PC-3 (cell line): ENCODE measurements around the gene CCS.
"Not testable (repeated sequence)": the region's sequence is repeated elsewhere in the genome, so short reads cannot be mapped to it uniquely, and the experiment has no call there.

Source experiments
- EZH2 ChIP-seq: fragments of 300-600 bp; sonication (generic); IDR thresholded peaks from one replicate; pipeline ENCODE4 v1.6.1; 2017; ENCODE audit warnings: antibody characterized with exemption, mild to moderate bottlenecking, low read length; ENCODE audit not compliant: unreplicated experiment
- TF ChIP-seq, protein P1 (sequence below): fragments of 300-600 bp; sonication (generic); conservative IDR thresholded peaks from 2 replicates; pipeline ENCODE4 v1.5.1; 2017; ENCODE audit warnings: antibody characterized with exemption, low read depth, mild to moderate bottlenecking, low read length

DNA sequence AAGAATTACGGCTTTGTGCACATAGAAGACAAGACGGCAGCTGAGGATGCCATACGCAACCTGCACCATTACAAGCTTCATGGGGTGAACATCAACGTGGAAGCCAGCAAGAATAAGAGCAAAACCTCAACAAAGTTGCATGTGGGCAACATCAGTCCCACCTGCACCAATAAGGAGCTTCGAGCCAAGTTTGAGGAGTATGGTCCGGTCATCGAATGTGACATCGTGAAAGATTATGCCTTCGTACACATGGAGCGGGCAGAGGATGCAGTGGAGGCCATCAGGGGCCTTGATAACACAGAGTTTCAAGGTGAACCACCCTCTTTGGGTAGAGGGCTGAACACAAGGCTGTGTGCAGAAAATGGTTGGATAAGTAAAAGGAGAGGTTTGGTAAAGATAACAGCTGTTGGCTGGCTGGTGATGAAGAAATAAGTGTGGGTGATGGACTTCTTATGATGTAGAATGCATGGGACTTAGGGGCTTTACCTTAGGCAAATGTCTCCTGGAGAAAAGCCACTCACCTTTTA lies 46.9 kb downstream of the CCS start:
- TF ChIP-seq, protein P1, sequence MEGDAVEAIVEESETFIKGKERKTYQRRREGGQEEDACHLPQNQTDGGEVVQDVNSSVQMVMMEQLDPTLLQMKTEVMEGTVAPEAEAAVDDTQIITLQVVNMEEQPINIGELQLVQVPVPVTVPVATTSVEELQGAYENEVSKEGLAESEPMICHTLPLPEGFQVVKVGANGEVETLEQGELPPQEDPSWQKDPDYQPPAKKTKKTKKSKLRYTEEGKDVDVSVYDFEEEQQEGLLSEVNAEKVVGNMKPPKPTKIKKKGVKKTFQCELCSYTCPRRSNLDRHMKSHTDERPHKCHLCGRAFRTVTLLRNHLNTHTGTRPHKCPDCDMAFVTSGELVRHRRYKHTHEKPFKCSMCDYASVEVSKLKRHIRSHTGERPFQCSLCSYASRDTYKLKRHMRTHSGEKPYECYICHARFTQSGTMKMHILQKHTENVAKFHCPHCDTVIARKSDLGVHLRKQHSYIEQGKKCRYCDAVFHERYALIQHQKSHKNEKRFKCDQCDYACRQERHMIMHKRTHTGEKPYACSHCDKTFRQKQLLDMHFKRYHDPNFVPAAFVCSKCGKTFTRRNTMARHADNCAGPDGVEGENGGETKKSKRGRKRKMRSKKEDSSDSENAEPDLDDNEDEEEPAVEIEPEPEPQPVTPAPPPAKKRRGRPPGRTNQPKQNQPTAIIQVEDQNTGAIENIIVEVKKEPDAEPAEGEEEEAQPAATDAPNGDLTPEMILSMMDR = not testable (repeated sequence)
- TF ChIP-seq EZH2 = not testable (repeated sequence)
